Liver (tissue), 3 donors: ENCODE measurements around the gene GAD1.

Experiments used
- FOXA1 ChIP-seq: IDR thresholded peaks from 2 replicates; pipeline ENCODE4 v1.6.1; 2016; ENCODE audit warnings: antibody characterized with exemption
- GABPA ChIP-seq, 2 donors: IDR thresholded peaks in 1 of 2; conservative IDR thresholded peaks in 1 of 2; 2 replicates each; pipeline ENCODE4 v1.6.1; 2016; ENCODE audit warnings: antibody characterized with exemption in 2 of 2, mild to moderate bottlenecking in 1 of 2, moderate library complexity in 1 of 2
- JUND ChIP-seq, 2 donors: IDR thresholded peaks; 2 replicates each; pipeline ENCODE4 v1.6.1; 2016; ENCODE audit warnings: antibody characterized with exemption in 2 of 2
- RXRA ChIP-seq, 2 donors: IDR thresholded peaks; 2 replicates each; pipeline ENCODE4 v1.6.1; 2017 to 2018; ENCODE audit warnings: antibody characterized with exemption in 2 of 2, mild to moderate bottlenecking in 1 of 2
- SP1 ChIP-seq: IDR thresholded peaks from 2 replicates; pipeline ENCODE4 v1.6.1; 2018; ENCODE audit warnings: antibody characterized with exemption, mild to moderate bottlenecking
- TAF1 ChIP-seq: conservative IDR thresholded peaks from 2 replicates; pipeline ENCODE4 v1.6.1; 2016; ENCODE audit warnings: antibody characterized with exemption, mild to moderate bottlenecking
- YY1 ChIP-seq: IDR thresholded peaks from 2 replicates; pipeline ENCODE4 v1.6.1; 2016; ENCODE audit warnings: antibody characterized with exemption, mild to moderate bottlenecking
- TF ChIP-seq, protein P1 (sequence below): fragments of 150-350 bp; IDR thresholded peaks from 2 replicates; pipeline ENCODE4 v1.5.1; 2017; ENCODE audit warnings: improper control_type of control experiment, low read depth, low read length; ENCODE audit not compliant: missing input control
- TF ChIP-seq, protein P2 (sequence below): IDR thresholded peaks from 2 replicates; pipeline ENCODE4 v1.6.1; 2016; ENCODE audit warnings: antibody characterized with exemption
- TF ChIP-seq, protein P3 (sequence below): IDR thresholded peaks from 2 replicates; pipeline ENCODE4 v1.6.1; 2016; ENCODE audit warnings: antibody characterized with exemption, mild to moderate bottlenecking
- TF ChIP-seq, protein P4 (sequence below): IDR thresholded peaks from 2 replicates; pipeline ENCODE4 v1.6.1; 2016; ENCODE audit warnings: antibody characterized with exemption
- donor health status: healthy.
- donor health status: healthy.

DNA sequence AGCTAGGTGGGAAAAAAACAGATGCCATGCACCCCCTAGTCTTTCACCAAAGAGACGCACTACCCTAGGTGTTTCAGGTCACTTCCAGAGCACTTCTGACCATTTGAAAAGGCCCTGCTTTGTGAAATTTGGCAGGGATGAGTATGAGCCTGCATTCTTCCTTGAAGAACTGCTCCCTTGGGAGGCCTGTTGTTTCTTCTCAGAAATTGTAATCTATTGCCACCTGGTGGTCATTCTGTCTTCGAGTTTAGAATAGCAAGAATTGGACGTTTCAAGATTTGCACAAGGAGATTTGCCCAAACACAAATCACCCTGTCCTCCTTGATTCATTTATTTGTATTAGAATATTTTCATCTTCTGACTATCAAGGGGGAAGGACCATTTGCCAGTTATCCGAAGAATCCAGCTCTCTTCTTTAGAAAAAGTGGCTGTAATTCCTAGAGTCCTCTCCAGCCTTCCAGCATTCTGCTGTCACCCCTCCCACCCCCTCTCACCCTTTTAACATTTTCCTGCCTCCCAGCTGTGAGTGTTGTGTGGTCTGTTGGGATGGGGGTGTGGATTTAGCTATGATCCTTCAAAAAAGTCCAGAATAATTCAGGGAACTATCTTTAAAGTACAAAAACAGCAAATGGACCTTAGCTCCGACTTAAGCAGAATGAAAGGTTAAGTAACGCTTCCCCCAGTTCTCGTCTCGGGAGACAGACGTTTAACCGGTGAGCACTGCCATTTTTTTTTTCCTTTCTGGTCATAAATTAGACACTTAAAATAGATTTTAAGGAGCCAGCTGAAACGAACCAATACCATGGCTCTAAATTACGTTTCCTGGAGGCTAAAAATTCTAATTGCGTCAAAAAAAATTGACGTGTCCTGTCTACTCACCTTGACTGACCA is 3.7 kb upstream of the GAD1 start:
- TF ChIP-seq GABPA (IDR thresholded peaks at IDR 0.05 in 1 of 2, conservative IDR thresholded peaks at IDR 0.05 in 1 of 2) (no peak), FOXA1 (no peak), JUND (IDR thresholded peaks at IDR 0.05) (no peak), TAF1 (no peak), YY1 (no peak), SP1 (no peak), RXRA (IDR thresholded peaks at IDR 0.05) (no peak)
- TF ChIP-seq, protein P1, sequence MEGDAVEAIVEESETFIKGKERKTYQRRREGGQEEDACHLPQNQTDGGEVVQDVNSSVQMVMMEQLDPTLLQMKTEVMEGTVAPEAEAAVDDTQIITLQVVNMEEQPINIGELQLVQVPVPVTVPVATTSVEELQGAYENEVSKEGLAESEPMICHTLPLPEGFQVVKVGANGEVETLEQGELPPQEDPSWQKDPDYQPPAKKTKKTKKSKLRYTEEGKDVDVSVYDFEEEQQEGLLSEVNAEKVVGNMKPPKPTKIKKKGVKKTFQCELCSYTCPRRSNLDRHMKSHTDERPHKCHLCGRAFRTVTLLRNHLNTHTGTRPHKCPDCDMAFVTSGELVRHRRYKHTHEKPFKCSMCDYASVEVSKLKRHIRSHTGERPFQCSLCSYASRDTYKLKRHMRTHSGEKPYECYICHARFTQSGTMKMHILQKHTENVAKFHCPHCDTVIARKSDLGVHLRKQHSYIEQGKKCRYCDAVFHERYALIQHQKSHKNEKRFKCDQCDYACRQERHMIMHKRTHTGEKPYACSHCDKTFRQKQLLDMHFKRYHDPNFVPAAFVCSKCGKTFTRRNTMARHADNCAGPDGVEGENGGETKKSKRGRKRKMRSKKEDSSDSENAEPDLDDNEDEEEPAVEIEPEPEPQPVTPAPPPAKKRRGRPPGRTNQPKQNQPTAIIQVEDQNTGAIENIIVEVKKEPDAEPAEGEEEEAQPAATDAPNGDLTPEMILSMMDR: peak; percentile 67
- TF ChIP-seq, protein P2, sequence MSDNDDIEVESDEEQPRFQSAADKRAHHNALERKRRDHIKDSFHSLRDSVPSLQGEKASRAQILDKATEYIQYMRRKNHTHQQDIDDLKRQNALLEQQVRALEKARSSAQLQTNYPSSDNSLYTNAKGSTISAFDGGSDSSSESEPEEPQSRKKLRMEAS: no peak
- TF ChIP-seq, protein P3, sequence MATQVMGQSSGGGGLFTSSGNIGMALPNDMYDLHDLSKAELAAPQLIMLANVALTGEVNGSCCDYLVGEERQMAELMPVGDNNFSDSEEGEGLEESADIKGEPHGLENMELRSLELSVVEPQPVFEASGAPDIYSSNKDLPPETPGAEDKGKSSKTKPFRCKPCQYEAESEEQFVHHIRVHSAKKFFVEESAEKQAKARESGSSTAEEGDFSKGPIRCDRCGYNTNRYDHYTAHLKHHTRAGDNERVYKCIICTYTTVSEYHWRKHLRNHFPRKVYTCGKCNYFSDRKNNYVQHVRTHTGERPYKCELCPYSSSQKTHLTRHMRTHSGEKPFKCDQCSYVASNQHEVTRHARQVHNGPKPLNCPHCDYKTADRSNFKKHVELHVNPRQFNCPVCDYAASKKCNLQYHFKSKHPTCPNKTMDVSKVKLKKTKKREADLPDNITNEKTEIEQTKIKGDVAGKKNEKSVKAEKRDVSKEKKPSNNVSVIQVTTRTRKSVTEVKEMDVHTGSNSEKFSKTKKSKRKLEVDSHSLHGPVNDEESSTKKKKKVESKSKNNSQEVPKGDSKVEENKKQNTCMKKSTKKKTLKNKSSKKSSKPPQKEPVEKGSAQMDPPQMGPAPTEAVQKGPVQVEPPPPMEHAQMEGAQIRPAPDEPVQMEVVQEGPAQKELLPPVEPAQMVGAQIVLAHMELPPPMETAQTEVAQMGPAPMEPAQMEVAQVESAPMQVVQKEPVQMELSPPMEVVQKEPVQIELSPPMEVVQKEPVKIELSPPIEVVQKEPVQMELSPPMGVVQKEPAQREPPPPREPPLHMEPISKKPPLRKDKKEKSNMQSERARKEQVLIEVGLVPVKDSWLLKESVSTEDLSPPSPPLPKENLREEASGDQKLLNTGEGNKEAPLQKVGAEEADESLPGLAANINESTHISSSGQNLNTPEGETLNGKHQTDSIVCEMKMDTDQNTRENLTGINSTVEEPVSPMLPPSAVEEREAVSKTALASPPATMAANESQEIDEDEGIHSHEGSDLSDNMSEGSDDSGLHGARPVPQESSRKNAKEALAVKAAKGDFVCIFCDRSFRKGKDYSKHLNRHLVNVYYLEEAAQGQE: peak; percentile 37
- TF ChIP-seq, protein P4, sequence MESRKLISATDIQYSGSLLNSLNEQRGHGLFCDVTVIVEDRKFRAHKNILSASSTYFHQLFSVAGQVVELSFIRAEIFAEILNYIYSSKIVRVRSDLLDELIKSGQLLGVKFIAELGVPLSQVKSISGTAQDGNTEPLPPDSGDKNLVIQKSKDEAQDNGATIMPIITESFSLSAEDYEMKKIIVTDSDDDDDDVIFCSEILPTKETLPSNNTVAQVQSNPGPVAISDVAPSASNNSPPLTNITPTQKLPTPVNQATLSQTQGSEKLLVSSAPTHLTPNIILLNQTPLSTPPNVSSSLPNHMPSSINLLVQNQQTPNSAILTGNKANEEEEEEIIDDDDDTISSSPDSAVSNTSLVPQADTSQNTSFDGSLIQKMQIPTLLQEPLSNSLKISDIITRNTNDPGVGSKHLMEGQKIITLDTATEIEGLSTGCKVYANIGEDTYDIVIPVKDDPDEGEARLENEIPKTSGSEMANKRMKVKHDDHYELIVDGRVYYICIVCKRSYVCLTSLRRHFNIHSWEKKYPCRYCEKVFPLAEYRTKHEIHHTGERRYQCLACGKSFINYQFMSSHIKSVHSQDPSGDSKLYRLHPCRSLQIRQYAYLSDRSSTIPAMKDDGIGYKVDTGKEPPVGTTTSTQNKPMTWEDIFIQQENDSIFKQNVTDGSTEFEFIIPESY: no peak
